GM18511 (cell line): Measurements from ENCODE around the gene COL23A1.
"Not testable (repeated sequence)": the region's sequence is repeated elsewhere in the genome, so short reads cannot be mapped to it uniquely, and the experiment has no call there.

Experiments used
- ATAC-seq: cut with Tn5 transposase; IDR thresholded peaks from one replicate; pipeline ENCODE4 v1.9.1; 2021; ENCODE audit warnings: mild to moderate bottlenecking, moderate library complexity; ENCODE audit not compliant: unreplicated experiment

Gene COL23A1

GRCh38 chr5:178385496-178385890 is 204.7 kb downstream of the COL23A1 start:
- ATAC-seq: no peak

- ATAC-seq: no peak
Observed at GRCh38 chr5:178384816-178385495, 205.2 kb downstream of the COL23A1 start.

- no peak for ATAC-seq
Observed at GRCh38 chr5:178383919-178384815, 206.0 kb downstream of the COL23A1 start.

GRCh38 chr5:178383301-178383918 is 206.8 kb downstream of the COL23A1 start:
- no peak for ATAC-seq

- no peak for ATAC-seq
Observed at GRCh38 chr5:178382754-178383164, 207.4 kb downstream of the COL23A1 start.

- no peak for ATAC-seq
Observed at GRCh38 chr5:178381921-178382695, 208.1 kb downstream of the COL23A1 start.

GRCh38 chr5:178381206-178381605 is 209.0 kb downstream of the COL23A1 start:
- ATAC-seq: no peak

GRCh38 chr5:178380541-178381074 is 209.6 kb downstream of the COL23A1 start:
- ATAC-seq: no peak

- ATAC-seq: no peak
Observed at GRCh38 chr5:178380086-178380485, 210.1 kb downstream of the COL23A1 start.

- ATAC-seq: no peak
Observed at GRCh38 chr5:178378527-178379484, 211.4 kb downstream of the COL23A1 start.

- no peak for ATAC-seq
Observed at GRCh38 chr5:178377583-178378270, 212.5 kb downstream of the COL23A1 start.

- ATAC-seq: no peak
Observed at GRCh38 chr5:178376921-178377582, 213.1 kb downstream of the COL23A1 start.

- no peak for ATAC-seq
Observed at GRCh38 chr5:178375348-178375747, 214.8 kb downstream of the COL23A1 start.

- no peak for ATAC-seq
Observed at GRCh38 chr5:178373711-178374110, 216.5 kb downstream of the COL23A1 start.

GRCh38 chr5:178372142-178372571 is 218.0 kb downstream of the COL23A1 start:
- no peak for ATAC-seq

GRCh38 chr5:178371362-178372111 is 218.7 kb downstream of the COL23A1 start:
- ATAC-seq: no peak

GRCh38 chr5:178370102-178370501 is 220.1 kb downstream of the COL23A1 start:
- no peak for ATAC-seq

- ATAC-seq: not testable (repeated sequence)
Observed at GRCh38 chr5:178369469-178369868, 220.7 kb downstream of the COL23A1 start.
